Suprapubic skin (tissue), 4 donors: ENCODE measurements around the gene CCNL2.

Source experiments
- EP300 ChIP-seq: sonication (generic); formaldehyde crosslinking; IDR thresholded peaks from one replicate; pipeline ENCODE4 v1.6.1; 2017; ENCODE audit warnings: antibody characterized with exemption
- POLR2A ChIP-seq, 2 donors: fragments of 450-650 bp; IDR thresholded peaks; one replicate each; pipeline ENCODE4 v1.6.1; 2017; ENCODE audit warnings: antibody characterized with exemption in 2 of 2, mild to moderate bottlenecking in 2 of 2, moderate library complexity in 2 of 2
- POLR2AphosphoS5 ChIP-seq, 3 donors: sonication (generic); formaldehyde crosslinking; IDR thresholded peaks; one replicate each; pipeline ENCODE4 v1.6.1; 2017; ENCODE audit warnings: antibody characterized with exemption in 3 of 3
- TF ChIP-seq, protein P1 (sequence below), 2 donors: fragments of 200-600 bp in 1 of 2; fragments of 450-650 bp in 1 of 2; sonication (generic) in 1 of 2; IDR thresholded peaks; one replicate each; pipeline ENCODE4 v1.5.1; 2016 to 2019; ENCODE audit warnings: antibody characterized with exemption in 2 of 2, mild to moderate bottlenecking in 1 of 2, moderate library complexity in 1 of 2

DNA sequence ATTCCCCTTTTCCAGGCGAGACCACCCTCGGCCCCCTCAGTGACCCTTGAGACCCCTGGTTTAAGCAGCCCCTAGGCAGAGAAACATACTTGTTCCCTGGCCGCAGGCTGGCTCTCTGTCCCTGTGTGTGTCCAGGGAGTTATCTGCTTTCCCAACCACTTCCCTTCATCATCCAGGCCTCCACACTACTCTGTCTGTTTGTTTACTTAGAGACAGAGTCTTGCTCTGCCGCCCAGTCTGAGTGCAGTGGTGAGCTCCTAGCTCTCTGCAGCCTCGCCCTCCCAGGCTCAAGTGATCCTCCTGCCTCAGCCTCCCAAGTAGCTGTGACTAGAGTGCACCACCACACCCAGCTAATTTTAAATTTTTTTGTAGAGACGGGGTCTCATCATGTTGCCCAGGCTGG lies 30.5 kb upstream of the CCNL2 start:
- no peak for TF ChIP-seq EP300
- TF ChIP-seq, protein P1, sequence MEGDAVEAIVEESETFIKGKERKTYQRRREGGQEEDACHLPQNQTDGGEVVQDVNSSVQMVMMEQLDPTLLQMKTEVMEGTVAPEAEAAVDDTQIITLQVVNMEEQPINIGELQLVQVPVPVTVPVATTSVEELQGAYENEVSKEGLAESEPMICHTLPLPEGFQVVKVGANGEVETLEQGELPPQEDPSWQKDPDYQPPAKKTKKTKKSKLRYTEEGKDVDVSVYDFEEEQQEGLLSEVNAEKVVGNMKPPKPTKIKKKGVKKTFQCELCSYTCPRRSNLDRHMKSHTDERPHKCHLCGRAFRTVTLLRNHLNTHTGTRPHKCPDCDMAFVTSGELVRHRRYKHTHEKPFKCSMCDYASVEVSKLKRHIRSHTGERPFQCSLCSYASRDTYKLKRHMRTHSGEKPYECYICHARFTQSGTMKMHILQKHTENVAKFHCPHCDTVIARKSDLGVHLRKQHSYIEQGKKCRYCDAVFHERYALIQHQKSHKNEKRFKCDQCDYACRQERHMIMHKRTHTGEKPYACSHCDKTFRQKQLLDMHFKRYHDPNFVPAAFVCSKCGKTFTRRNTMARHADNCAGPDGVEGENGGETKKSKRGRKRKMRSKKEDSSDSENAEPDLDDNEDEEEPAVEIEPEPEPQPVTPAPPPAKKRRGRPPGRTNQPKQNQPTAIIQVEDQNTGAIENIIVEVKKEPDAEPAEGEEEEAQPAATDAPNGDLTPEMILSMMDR (IDR thresholded peaks at IDR 0.05) = no peak
- no peak for TF ChIP-seq POLR2AphosphoS5 (IDR thresholded peaks at IDR 0.05)
- TF ChIP-seq POLR2A (IDR thresholded peaks at IDR 0.05) = no peak
